ENCODE data around the gene ZGPAT. TPM values are rescaled to one million over a fixed set of nuclear protein-coding genes. Genes with fewer than 3 reads are reported as not detected.
A peak's percentile ranks its signal among the peaks of the same experiment; 100 is the strongest.
"Not testable (repeated sequence)": the region's sequence is repeated elsewhere in the genome, so short reads cannot be mapped to it uniquely, and the experiment has no call there.

The ZGPAT gene, protein sequence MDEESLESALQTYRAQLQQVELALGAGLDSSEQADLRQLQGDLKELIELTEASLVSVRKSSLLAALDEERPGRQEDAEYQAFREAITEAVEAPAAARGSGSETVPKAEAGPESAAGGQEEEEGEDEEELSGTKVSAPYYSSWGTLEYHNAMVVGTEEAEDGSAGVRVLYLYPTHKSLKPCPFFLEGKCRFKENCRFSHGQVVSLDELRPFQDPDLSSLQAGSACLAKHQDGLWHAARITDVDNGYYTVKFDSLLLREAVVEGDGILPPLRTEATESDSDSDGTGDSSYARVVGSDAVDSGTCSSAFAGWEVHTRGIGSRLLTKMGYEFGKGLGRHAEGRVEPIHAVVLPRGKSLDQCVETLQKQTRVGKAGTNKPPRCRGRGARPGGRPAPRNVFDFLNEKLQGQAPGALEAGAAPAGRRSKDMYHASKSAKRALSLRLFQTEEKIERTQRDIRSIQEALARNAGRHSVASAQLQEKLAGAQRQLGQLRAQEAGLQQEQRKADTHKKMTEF
- total RNA-seq = 39.8 and 42.6 TPM in 2 replicates

DNA sequence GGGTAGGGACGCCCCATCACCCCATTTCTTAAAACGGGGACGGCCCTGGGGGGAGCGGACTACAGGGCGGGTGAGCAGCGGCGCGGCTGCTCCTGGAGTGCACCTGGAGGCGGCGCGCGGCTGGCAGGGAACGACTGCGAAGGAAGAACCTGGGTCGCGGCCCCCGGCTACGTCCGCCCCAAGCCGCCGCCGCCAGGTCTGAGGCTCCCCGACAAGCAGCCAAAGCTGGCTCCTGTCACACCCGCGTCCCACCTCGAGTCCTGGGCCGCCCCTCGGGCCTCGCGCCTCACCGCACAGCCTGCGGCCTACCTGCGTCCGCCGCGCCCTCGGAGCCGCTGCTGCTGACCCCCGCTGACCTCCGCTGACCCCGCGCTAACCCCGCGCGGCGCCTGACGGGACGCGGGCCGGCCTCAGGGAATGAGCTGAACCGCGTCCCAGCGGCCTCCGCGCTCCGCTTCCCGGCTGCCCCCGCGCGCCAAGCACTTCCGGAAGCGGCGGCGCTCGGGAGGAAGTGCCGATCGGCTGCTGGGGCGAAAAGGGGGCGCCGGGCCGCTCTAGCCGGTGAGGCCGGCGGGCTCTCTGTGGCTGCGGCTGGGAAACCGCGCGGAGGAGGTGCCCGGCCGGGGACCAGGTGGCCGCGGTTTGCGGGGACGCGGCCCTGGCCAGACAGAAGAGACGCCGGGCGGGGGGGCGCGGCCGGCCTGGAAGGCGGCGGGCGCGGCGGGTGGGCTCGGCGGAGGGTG is at the start of gene ZGPAT, which contains the start of gene ARFRP1:
ZGPAT (plus strand) TSS at position 482 of the 743 bp plus-strand sequence. CDS start 542 bp downstream, outside the sequence.
ARFRP1 (minus strand) TSS at position 419 of the 743 bp plus-strand sequence. CDS start 885 bp downstream, outside the sequence.
- TF ChIP-seq, protein P1, sequence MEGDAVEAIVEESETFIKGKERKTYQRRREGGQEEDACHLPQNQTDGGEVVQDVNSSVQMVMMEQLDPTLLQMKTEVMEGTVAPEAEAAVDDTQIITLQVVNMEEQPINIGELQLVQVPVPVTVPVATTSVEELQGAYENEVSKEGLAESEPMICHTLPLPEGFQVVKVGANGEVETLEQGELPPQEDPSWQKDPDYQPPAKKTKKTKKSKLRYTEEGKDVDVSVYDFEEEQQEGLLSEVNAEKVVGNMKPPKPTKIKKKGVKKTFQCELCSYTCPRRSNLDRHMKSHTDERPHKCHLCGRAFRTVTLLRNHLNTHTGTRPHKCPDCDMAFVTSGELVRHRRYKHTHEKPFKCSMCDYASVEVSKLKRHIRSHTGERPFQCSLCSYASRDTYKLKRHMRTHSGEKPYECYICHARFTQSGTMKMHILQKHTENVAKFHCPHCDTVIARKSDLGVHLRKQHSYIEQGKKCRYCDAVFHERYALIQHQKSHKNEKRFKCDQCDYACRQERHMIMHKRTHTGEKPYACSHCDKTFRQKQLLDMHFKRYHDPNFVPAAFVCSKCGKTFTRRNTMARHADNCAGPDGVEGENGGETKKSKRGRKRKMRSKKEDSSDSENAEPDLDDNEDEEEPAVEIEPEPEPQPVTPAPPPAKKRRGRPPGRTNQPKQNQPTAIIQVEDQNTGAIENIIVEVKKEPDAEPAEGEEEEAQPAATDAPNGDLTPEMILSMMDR (IDR thresholded peaks at IDR 0.05; ENCODE audit: insufficient read depth, low read length, poor library complexity, severe bottlenecking) = no peak
- Histone ChIP-seq H3K27me3 (ENCODE audit: control insufficient read depth, insufficient read depth, low read length) (no peaks in the 10 kb centered on the region), H3K4me3 (ENCODE audit: low read depth, low read length) (peak within 1 kb of the TSS; percentile 67), H3K36me3 (ENCODE audit: control insufficient read depth, insufficient read depth, low read length) (peaks cover 1% of the 10 kb centered on the region)
- DNase-seq (ENCODE audit: low read depth) = no peak

DNA sequence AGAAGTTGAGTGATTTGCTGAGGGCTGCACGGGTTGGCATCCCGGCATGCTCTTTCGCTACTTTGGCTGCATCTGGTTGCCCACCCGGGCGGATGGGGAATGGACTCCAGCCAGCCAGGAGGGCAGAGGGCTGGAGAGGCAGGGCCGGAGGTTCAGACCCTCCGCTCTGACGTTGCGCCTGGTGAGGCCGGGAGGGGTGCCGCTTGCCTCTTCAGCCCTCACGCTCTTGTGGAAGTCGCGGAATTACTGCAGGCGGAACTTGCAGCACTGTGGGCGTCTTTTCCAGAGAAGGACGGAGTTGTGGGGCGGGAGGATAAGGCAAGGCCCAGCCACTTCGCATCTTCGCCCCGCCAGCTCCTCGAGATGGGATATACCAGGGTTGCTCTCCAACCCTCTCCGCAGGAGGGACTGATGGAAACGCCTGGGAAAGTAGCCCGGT is 49.1 kb upstream of the ZGPAT start:
- Histone ChIP-seq H3K4me3 (ENCODE audit: low read depth, low read length) (peak overlapping the region; percentile 76), H3K27me3 (ENCODE audit: control insufficient read depth, insufficient read depth, low read length) (no peaks in the 10 kb centered on the region), H3K36me3 (ENCODE audit: control insufficient read depth, insufficient read depth, low read length) (no peaks in the 10 kb centered on the region)
- no peak for DNase-seq (ENCODE audit: low read depth)
- TF ChIP-seq, protein P1 (IDR thresholded peaks at IDR 0.05; ENCODE audit: insufficient read depth, low read length, poor library complexity, severe bottlenecking) = no peak

DNA sequence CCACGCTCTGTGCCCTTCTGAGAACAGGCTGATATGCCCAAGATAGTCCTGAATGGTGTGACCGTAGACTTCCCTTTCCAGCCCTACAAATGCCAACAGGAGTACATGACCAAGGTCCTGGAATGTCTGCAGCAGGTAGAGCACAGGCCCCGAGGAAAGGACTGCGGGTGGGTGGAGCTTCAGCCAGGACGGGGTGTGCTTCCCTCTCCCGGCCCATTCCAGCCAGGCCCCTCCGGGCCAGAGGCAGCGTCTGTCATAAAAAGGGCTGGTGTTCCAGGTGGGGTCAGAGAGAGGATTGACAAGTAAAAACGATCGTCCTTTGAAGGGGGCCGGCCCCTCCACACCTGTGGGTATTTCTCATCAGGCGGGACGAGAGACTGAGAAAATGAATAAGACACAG is 48.5 kb upstream of the ZGPAT start:
- DNase-seq (ENCODE audit: low read depth) = no peak
- Histone ChIP-seq H3K36me3 (ENCODE audit: control insufficient read depth, insufficient read depth, low read length) (no peaks in the 10 kb centered on the region), H3K27me3 (ENCODE audit: control insufficient read depth, insufficient read depth, low read length) (no peaks in the 10 kb centered on the region), H3K4me3 (ENCODE audit: low read depth, low read length) (peak overlapping the region; percentile 76)
- TF ChIP-seq, protein P1 (IDR thresholded peaks at IDR 0.05; ENCODE audit: insufficient read depth, low read length, poor library complexity, severe bottlenecking) = no peak

DNA sequence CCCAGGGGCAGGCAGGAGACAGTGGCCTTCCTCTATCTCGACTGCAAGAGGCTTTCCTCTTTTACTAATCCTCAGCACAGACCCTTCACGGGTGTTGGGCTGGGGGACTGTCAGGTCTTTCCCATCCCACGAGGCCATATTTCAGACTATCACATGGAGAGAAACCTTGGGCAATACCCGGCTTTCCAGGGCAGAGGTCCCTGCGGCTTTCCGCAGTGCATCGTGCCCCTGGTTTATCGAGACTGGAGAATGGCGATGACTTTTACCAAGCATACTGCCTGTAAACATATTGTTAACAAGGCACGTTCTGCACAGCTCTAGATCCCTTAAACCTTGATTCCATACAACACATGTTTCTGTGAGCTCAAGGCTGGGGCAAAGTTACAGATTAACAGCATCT is 47.7 kb upstream of the ZGPAT start:
- H3K36me3 ChIP-seq (ENCODE audit: control insufficient read depth, insufficient read depth, low read length); H3K27me3 ChIP-seq (ENCODE audit: control insufficient read depth, insufficient read depth, low read length); DNase-seq (ENCODE audit: low read depth); H3K4me3 ChIP-seq (ENCODE audit: low read depth, low read length): not testable (repeated sequence)

DNA sequence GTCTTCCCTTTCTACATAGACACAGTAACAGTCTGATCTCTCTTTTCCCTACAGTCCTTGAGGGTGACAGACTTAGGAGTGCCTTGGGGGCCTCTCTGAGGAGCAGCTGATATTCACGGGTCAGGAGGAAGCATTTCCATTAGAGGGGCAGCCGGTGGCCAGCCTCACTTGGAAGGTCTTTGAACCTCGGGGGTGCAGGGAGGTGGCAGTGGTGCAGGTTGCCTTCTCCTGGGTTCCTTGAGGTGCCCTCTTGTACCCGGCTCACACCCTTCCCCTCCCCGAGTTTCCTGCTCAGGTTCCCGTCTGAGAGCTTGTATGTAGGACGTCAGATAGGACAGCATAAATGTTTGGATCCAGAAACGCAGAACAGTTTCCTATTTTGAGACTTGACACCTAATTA is 47.2 kb upstream of the ZGPAT start:
- Histone ChIP-seq H3K36me3 (ENCODE audit: control insufficient read depth, insufficient read depth, low read length) (peaks cover 1% of the 10 kb centered on the region), H3K27me3 (ENCODE audit: control insufficient read depth, insufficient read depth, low read length) (no peaks in the 10 kb centered on the region), H3K4me3 (ENCODE audit: low read depth, low read length) (no peak overlapping the region)
- no peak for DNase-seq (ENCODE audit: low read depth)
- TF ChIP-seq, protein P1 (IDR thresholded peaks at IDR 0.05; ENCODE audit: insufficient read depth, low read length, poor library complexity, severe bottlenecking) = no peak

DNA sequence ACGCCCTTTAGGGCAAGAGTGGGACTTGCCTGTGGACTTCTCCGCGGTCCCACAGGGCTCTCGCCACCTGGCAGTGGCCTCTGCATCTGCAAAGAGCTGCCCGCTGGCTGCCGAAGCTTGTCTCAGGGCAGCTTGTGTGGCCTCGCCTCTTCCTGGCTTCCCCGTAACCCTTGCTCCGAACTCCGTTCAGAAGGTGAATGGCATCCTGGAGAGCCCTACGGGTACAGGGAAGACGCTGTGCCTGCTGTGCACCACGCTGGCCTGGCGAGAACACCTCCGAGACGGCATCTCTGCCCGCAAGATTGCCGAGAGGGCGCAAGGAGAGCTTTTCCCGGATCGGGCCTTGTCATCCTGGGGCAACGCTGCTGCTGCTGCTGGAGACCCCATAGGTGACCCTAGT is 46.7 kb upstream of the ZGPAT start:
- H3K4me3 ChIP-seq (ENCODE audit: low read depth, low read length) = no peak overlapping the region
- TF ChIP-seq, protein P1 (IDR thresholded peaks at IDR 0.05; ENCODE audit: insufficient read depth, low read length, poor library complexity, severe bottlenecking) = no peak
- no peak for DNase-seq (ENCODE audit: low read depth)
- H3K27me3 ChIP-seq (ENCODE audit: control insufficient read depth, insufficient read depth, low read length) = no peaks in the 10 kb centered on the region
- H3K36me3 ChIP-seq (ENCODE audit: control insufficient read depth, insufficient read depth, low read length) = peaks cover 1% of the 10 kb centered on the region
